GM18909 (cell line): ENCODE data around the gene PRKG1.

Experiments
- ATAC-seq: cut with Tn5 transposase; IDR thresholded peaks from one replicate; pipeline ENCODE4 v1.9.1; 2021; ENCODE audit warnings: mild to moderate bottlenecking; ENCODE audit not compliant: unreplicated experiment, poor library complexity

PRKG1 gene

DNA sequence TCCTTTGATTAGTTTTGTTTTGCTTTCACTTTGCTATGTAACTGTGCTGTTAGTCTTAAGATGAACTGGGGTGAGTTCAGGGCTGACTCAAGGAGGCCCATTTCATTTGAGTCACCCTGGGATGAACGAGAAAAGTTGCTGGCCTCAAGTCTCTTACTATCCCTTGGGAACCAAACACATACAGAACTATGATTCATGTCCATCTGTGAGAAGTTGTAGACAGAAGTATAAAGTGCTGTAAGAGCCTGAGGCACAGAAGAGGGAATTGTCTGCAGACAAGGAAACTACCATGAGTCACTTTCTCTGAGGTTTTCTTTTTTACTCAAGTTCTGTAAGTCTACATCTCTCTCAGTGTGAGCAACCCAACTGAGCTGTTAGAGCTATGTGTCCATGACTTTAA lies 805.0 kb downstream of the PRKG1 start:
- ATAC-seq: peak; percentile 92

DNA sequence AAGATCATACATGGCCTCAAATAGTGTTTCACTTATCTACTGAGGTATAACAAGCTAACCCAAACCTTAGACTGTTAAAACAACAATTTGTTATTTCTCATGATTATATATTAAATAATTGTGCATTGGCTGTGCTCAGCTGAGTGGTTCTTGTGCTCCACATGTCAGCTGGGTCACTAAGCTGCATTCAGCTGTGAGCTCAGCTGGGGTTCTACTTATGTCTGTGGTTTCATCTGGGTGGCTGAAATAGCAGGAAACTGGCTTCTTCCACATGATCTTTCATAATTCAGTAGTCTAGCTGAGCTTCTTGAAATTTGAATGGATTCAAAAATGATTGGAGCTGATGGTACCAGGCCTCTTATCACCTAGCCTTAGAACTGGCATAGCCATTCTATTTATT lies 806.9 kb downstream of the PRKG1 start:
- no peak for ATAC-seq

DNA sequence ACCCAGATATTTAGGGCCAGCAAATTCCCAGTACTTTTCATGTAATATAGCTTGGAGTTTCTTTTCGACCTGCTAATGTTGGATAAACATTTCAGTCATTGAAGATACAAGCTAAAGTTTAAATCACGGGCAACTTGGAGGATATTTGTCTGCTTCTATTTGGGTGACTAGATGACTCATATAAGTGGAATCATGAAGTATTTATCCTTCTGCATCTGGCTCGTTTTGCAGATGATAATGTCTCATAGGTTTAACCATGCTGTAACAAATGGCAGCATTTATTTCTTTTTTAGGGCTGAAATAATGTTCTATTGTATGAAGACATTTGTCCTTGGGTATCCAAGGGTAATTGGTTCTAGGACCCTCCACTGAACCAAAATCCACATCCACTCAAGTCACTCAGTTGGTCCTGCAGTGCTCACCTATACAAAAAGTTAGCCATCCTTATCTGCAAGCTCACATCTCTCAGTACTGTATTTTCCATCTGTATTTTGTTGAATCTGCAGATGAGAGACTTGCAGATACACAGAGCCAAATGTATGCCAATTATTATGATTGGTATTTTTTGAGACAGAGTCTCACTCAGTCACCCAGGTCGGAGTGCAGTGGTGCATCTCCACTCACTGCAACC lies 812.3 kb downstream of the PRKG1 start:
- ATAC-seq: no peak

DNA sequence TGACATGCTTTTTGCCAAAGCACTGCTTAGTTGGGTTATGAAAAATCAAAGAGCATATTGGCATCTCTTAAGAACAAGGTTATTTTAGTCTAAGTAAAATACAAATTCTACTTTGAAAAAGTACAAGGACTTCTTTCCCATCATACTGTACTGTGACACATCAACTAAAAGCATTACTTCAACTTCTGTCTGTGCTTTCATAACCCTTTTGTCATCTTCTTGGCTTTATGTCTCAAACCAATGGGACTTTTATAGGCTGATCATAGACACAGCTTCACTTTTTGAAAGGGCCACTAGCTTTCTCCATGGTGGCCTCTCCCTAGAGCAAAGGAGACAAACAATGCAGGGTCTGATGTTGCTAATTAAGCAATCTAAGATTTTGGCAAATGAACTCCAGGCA lies 814.0 kb downstream of the PRKG1 start:
- ATAC-seq: no peak

DNA sequence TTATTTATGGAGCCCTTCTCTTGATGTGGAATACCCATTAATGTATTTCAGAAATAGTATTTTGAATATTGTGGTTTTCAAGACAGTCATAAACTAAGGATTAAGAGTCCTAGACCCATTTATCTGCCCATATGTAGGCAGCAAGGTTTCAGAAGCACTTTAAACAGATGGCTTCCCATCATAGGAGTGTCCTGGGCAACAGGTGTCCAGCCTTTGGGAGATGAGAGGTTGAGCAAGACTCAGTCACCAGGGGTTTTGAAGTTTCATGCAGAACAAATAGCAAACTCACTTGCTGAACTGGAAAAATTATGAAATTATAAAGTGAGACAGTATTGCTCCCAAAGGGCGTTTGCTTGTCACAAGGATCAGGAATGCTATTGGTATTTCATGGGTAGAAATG lies 818.0 kb downstream of the PRKG1 start:
- no peak for ATAC-seq

DNA sequence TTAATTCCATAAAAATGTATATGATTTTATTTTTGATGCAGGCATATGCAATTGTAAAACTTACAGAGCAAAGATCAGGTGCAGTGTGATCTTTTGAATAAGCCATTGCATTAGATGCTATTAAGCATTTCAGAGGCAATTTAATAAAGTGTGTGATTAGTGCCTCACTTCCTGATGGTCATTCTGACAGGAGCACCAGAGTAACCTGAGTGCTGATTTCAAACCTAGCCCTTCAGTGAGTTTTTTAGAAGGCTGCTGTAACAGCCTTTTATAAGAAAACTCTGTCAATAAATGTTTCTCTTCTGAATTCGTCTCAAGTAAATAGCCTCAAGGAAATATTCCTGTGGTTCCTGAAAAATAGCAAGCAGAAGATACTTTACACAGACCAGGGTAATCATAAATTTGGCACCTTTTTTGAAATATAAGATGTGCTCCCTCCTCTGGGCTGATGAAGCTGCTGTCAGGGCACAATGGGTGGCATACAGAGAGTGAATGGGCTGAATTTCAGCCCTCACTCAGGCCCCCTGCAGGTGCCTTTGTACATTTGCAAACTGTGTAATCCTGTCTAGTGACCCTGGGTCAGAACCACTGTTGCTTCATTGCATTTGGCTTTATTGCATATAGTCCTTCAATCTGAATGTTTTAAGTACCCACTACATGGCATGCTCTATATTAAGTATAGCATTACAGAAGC lies 818.8 kb downstream of the PRKG1 start:
- peak; percentile 80 for ATAC-seq

DNA sequence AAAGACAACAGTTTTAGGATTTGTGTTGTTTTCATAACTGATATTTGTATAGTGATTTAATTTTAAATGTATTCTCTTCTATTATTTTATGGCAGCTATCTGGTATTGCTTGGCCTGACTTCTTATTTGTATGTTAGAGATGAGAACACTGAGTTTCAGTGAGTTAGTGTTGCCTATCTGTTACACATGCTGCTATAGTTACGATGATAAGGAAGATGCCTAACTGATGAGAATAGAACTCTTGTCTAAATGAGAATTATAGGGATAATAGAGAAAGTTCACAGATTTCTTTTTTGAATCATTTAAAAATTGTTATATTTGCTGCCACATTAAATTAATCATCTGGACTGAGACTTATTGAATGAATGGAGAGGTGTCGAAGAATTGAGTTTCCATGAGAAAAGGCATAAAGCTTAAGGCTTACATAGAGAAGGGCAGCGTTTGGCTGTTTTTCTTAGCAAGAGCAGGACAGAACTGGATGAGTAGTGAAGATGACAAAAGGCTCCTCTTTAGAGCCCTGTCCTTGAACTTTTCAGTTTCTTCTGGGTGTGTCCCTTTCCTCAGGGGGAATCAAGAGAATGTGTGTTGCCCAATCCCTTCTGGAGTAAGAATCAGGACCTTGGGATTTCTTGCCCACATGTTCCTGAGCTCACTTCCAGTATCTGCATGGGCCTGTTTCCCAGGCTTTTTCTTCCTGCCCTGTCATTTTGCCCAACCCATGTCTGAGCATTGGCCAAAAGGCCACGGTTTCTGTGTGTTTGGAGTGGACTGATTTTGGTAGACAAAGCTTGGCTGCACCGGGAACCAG lies 820.7 kb downstream of the PRKG1 start:
- ATAC-seq: no peak

DNA sequence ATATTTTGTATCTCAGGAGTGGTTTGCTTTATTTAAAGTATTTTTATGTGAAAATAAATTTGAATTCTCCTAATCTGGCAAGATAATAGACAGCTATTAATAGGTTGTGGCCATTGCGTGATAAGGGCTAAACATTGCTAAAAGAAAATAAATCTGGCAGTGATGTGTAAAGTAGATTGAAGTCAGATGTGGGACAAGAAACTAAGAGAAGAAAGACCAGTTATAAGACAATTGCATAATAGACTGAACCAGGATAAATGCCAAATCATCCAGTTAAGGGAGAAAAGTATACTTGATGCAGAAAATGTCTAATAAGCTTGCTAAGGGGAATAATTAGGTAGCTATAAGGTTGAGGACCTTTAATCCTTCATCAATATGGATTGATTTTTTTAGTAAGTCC lies 822.6 kb downstream of the PRKG1 start:
- ATAC-seq: no peak

DNA sequence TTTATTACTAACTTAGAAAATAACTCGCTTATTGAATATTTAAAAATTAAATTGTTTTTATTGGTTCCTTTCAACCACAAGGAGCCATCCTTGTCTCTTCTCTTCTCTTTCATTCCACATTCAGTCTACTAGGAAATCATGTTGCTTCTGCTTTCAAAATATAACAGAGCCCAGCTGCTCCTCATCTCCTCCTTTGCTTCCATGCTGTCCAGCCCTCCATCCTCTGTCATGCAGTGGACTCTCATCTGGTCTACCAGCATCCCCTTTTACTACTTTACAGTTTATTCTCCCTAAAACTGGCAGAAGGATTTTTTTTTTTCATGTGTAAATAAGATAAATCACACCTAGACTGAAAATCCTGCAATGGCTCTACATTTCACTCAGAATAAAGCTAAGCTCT lies 823.3 kb downstream of the PRKG1 start:
- no peak for ATAC-seq

DNA sequence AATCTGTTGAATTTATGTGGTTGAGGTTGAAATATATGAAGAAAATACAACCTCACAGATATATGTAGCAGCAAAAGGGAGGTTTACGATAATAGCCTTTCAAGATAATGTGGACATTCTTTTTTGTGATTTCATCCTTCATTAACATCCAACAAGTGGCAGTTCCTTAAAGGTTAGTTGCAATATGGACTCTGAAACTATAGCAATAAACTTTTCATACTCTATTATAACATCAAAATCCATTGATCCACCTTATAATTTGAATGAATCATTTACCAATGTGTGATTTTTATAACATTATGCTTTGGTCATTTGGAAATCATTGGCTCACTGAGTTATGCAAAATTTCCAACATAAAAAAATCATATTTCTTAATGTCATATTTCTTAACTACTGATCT lies 825.9 kb downstream of the PRKG1 start:
- no peak for ATAC-seq

DNA sequence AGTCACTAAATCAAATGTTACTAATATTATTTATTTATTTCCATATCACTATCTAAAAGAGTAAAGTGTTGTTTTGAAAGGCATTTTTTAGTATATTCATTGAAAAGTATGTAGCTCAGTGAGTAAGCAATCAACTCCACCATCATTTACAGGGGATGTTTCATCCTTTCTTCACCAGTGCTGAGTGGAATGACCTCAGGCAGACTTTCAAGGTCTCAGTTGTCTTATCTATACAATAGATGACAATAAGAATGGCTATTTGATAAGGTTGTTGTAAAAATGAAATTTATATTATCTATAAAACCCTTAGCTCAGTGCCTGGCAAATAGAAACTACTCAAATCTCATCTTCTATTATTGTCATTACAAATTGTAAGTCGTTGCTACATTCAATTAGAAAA lies 829.4 kb downstream of the PRKG1 start:
- no peak for ATAC-seq

DNA sequence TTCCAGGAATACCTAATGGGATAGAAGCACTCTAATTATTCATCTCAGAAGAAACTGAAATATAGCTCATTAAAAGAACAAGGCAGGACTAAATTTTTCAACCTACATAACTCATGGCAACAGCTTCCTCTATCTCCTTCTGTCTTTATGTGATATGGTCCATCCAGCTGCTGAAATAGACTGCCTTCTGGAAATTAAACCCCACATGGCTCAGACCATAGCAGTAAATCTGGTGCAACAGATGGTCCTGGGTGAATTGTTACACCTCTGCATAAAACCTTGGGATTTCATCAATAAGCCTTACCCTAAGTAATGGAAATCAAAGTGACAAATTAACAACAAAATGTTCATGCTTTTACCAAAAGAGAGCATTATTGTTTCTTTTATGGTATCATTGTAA lies 830.7 kb downstream of the PRKG1 start:
- ATAC-seq: no peak

DNA sequence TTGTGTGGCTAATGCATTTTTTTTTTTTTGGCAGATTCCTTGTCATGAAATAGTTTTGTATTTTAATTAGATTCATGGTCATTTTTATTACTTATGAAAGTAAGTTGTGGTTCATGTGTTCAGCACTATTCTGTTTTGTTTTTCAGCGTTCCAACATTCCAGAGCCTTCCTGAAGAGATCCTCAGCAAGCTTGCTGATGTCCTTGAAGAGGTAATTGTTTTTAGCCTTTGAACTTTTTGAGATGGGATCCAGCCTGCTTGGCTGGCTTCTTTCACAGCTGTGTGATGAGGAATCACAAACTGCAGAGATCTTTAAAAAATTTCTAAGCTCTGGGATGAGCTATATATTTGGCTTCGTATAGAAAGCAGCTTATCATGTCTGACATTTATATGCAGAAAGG lies 833.1 kb downstream of the PRKG1 start:
- no peak for ATAC-seq

DNA sequence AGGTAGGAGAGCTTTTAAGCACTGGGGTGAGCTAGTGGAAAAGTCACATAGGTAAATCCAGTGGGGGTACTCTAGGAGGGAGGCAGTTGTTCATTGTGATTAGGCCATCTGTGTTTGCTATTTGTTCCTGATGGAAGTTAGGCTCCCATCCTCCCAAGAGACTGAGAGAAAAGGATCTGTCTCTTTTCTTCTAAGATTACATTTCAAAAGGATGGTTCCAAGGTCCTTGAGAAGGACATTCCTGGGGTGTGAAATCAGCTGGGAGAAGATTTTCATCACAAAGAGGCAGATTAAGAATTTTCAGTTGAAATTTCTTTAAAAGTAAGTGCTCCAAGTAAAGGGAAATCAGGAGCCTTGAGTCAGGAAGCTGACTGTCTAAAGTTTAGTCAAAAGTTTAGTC lies 835.9 kb downstream of the PRKG1 start:
- no peak for ATAC-seq

DNA sequence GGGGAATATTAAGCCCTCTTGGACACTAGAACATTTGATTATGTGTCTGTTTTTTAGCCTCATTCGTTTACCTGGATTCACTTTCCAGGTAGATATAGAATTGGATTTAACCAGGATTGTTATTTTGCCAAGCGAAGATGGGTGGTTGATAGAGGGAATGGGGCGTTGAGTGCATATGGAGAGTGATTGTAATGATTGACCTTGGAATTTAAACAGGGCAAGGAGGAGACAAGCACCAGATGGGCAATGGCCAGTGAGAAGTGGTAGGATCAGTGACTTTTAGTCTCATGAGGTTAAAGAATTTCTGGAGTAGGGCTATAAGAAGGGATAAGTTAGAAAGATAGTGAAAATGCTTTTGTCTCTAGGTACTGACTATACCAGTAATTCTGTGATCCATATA lies 836.3 kb downstream of the PRKG1 start:
- ATAC-seq: no peak

DNA sequence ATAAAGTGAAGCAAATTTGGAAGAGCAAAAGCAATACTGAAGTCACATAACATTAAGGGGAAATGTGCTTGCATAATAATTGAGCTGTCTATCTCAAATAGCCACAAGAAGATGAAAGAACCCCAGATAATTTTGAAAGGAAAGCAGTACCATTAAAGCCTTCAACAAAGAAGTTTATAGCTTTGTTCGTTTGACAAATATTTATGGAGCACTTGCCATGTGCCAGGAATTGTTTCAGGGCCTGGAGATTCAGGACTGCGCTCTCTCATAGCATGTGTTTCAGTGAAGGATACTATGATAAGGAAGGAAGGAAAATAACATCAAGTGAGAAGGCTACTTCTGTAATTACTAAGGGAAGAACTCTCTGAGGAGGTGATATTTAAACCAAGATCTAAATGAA lies 837.4 kb downstream of the PRKG1 start:
- no peak for ATAC-seq

DNA sequence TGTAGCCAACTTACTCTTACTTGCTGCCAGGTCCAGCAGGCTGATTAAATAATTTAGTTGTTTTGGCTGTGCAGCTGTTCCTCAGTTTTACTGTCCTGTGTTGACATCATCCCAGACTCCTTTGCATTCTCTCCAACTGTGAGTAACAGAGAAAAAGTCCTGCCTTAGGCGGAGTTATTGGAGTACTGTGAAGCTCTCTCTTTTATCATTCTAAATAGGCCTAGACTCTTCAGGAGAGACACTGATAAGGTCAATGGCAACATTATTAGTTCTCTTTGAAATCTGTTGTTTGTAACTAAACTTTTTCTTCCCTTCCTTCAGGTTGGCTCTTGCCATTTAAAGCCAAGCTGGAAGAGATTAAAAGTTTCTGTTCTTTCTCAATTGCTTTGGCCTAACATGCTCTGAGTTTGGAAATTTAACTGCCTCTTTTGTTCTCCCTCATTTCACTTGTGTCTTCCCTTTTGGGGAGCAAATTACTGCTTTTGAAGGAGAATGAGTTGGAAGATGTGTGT lies 840.8 kb downstream of the PRKG1 start:
- no peak for ATAC-seq

DNA sequence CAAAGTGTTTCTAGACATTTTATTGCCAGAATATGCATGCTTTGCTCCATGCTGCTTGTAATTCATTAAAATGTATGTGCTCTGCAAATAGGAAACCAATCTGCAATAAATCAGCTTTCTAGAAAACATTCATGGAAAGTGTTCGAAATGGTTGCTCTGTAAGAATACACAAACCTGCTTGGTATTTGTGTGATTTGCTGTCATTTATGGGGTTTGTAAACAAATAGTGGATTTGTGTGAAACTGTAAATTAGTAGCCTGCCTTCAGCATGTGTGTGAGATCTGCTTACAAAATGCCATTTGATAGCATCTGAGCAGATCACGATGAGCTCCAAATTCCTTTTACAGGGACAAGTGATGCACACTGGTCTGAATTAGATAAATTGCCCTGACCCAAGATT lies 844.2 kb downstream of the PRKG1 start:
- no peak for ATAC-seq

DNA sequence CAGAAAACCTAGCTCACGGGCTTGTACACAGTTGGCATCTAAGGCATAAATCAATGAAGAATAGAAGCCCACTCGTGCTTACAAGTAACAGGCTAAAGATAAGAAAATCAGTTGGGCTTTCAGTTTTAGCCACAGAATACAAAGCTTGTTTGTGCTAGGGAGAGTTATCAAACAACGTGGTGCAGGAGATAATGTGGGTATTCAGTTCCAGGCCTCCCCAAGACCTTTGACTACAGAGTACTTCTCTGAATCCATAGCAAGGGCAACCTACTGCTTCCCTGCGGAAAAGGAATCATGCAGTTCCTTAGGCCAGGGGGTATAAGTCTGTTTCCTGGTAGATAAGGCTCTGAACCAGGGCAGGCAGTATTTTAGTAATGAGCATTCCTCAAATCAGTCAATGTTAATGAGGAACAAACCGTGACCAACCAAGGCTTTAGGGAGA lies 844.6 kb downstream of the PRKG1 start:
- ATAC-seq: no peak

DNA sequence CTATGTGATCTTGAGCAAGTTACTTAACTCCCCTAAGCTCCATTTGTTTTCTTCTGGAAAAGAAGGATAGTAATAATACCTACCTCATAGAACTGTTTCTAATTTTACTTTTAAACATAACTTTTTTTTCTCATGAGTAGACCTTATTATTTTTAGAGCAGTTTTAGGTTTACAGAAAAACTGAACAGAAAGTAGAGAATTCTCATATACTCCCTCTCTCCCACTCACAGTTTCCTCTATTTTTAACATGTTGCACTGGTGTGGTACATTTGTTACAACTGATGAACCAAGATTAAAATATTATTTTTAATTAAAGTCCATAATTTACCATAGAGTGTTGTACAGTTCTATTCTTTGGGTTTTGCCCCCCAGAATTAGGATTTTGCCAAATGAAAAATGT lies 846.4 kb downstream of the PRKG1 start:
- ATAC-seq: no peak

DNA sequence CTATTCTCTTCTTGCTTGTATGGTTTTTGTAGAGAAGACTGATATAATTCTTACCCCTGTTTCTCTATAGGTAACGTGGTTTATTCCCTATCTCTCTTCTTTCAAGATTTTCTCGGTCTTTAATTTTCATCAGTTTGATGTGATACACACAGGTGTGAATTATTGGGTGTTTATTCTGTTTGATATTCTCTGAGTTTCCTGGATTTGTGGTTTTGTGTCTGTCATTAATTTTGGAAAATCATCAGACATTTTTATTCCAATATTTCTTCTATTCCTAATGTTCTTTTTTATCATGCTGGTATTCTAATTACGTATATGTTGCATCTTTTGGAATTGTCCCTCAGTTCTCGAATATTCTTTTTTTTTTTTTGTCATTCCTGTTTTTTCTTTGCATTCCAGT lies 850.1 kb downstream of the PRKG1 start:
- ATAC-seq: no peak
